ENCODE measurements around the gene DIP2C. TPM values are rescaled to one million over a fixed set of nuclear protein-coding genes. Genes with fewer than 3 reads are reported as not detected.

DIP2C gene
- total RNA-seq, 1 experiment from 2014 or later = 8.1 TPM

GRCh38 chr10:549391-549790 is 140.1 kb downstream of the DIP2C start:
- DNase-seq (ENCODE audit: low read depth, low spot score) = no peak
- in situ Hi-C loops (cut with HindIII; ENCODE audit: low pct_unique_long_range_greater_than_20kb, low sequenced_read_pairs) = no loop called here

- no peak for DNase-seq (ENCODE audit: low read depth, low spot score)
- in situ Hi-C loops (cut with HindIII; ENCODE audit: low pct_unique_long_range_greater_than_20kb, low sequenced_read_pairs) = no loop called here
These were observed 141.1 kb downstream of the DIP2C start for GRCh38 chr10:548238-548901.

DNA sequence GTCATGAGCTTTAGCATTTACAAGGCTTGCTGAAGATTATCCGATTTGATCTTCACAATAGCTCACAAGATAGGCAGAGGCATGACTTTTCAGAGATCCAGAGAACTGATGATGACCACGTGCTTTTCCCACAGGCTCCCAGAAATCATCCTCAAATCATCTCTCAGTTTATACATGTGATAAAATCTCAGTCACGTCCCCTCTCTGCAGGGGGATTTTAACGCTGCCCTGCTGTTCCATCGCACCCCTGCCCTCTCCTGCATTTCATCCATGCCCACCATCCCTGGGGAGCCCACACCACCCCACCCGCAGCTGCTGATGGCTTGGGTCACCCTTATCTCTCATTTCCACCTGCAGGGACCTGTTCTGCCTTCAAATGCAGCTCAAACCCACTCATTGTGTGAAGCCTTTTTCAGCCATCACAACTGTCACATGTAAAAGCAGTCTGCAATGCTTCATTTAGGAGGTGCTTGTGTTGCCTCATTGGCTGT is 141.8 kb downstream of the DIP2C start:
- peak; percentile 79 for DNase-seq (ENCODE audit: low read depth, low spot score)
- in situ Hi-C loops (cut with HindIII; ENCODE audit: low pct_unique_long_range_greater_than_20kb, low sequenced_read_pairs) = no loop called here

GRCh38 chr10:546971-547590 is 142.4 kb downstream of the DIP2C start:
- no peak for DNase-seq (ENCODE audit: low read depth, low spot score)
- in situ Hi-C loops (cut with HindIII; ENCODE audit: low pct_unique_long_range_greater_than_20kb, low sequenced_read_pairs) = no loop called here

DNA sequence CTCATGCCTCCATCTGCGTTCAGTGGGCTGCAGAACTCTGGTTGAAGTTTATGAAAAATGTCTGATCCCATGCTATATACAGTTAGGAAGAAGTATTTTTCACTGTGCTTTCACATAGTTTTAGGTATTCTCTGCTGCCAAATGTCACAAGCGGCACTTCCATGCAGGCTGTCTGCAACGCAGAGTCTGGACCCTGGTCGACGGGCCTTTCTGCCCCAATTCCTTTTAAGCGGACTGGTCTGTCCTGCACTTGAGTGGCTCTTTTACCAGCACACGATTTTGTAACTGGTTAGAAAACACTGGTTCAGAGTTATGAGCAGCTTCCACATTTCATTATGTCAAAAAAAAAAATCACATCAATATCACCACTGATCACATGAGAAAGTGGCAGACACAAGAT is 143.0 kb downstream of the DIP2C start:
- DNase-seq (ENCODE audit: low read depth, low spot score) = no peak
- in situ Hi-C loops (cut with HindIII; ENCODE audit: low pct_unique_long_range_greater_than_20kb, low sequenced_read_pairs) = no loop called here

GRCh38 chr10:543862-544822 is 145.3 kb downstream of the DIP2C start:
- in situ Hi-C loops (cut with HindIII; ENCODE audit: low pct_unique_long_range_greater_than_20kb, low sequenced_read_pairs) = no loop called here

DNA sequence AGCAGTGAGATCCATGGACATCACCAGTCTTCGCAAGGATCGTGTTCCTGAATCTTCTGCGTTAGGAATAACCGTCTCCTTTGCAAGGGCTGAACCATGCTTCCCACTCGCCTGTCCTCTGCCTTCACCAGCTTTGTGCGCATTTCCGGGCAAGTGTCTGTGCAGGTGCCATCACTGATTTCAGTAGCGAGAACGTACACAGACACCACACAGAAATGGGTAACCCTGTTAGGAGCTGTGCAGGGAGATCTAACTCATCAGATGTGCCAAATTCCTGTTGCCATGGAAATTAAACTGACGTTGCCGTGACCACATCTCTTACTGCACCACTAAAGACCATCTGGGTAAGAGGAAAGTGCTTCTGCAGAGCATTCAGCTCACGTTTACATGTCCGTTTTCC is 146.3 kb downstream of the DIP2C start:
- in situ Hi-C loops (cut with HindIII; ENCODE audit: low pct_unique_long_range_greater_than_20kb, low sequenced_read_pairs) = no loop called here
- no peak for DNase-seq (ENCODE audit: low read depth, low spot score)

More at GRCh38 chr10:543862-544822, 145.3 kb downstream of the DIP2C start:
- no peak for DNase-seq (ENCODE audit: low read depth, low spot score)

GRCh38 chr10:541750-542371 is 147.6 kb downstream of the DIP2C start:
- no peak for DNase-seq (ENCODE audit: low read depth, low spot score)
- in situ Hi-C loops (cut with HindIII; ENCODE audit: low pct_unique_long_range_greater_than_20kb, low sequenced_read_pairs) = no loop called here

DNA sequence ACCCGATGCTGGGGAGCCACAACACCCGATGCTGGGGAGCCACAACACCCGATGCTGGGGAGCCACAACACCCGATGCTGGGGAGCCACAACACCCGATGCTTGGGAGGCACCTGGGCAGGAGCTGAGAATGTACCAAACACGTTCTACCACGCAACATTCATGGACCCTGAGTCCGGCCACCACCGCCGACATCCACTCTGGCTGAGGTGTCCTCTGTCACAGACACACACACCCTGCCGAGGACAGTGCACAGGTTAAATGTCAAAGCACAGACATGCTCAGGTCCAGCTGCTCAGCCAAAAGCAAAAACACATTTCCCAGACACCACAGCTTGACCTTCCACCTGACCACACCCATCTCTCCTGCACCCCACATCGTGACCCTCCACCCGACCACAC is 148.4 kb downstream of the DIP2C start:
- in situ Hi-C loops (cut with HindIII; ENCODE audit: low pct_unique_long_range_greater_than_20kb, low sequenced_read_pairs) = no loop called here

GRCh38 chr10:538895-539294 is 150.6 kb downstream of the DIP2C start:
- DNase-seq (ENCODE audit: low read depth, low spot score) = no peak
- in situ Hi-C loops (cut with HindIII; ENCODE audit: low pct_unique_long_range_greater_than_20kb, low sequenced_read_pairs) = no loop called here

More for the DNA sequence above, 148.4 kb downstream of the DIP2C start:
- DNase-seq (ENCODE audit: low read depth, low spot score) = no peak

GRCh38 chr10:536935-537334 is 152.5 kb downstream of the DIP2C start:
- DNase-seq (ENCODE audit: low read depth, low spot score) = no peak
- in situ Hi-C loops (cut with HindIII; ENCODE audit: low pct_unique_long_range_greater_than_20kb, low sequenced_read_pairs) = no loop called here

DNA sequence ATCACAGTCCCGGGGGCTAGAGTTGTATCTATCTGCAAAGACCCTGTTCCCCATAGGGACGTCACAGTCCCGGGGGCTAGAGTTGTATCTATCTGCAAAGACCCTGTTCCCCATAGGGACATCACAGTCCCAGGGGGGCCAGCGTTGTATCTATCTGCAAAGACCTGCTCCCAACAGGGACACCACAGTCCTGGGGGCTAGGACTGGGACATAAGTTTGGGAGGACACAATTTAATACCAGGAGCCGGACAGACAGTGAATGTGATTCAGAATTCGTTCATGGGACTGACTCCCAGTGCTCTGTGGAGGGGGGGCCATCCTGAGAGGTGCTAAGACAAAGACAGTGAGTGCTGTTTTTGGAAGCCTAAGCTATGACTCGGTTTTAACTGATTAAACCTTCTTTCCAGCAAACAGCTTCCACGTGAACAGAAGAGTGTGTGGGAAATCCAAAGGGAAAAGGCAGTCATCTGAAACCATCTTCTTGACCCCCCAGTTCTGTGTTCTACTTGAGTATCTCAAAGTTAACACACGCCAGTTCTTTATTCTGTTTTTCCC is 153.0 kb downstream of the DIP2C start:
- no peak for DNase-seq (ENCODE audit: low read depth, low spot score)
- in situ Hi-C loops (cut with HindIII; ENCODE audit: low pct_unique_long_range_greater_than_20kb, low sequenced_read_pairs) = no loop called here

- DNase-seq (ENCODE audit: low read depth, low spot score) = no peak
- in situ Hi-C loops (cut with HindIII; ENCODE audit: low pct_unique_long_range_greater_than_20kb, low sequenced_read_pairs) = no loop called here
These were observed 153.5 kb downstream of the DIP2C start for GRCh38 chr10:535952-536351.

GRCh38 chr10:535051-535450 is 154.4 kb downstream of the DIP2C start:
- in situ Hi-C loops (cut with HindIII; ENCODE audit: low pct_unique_long_range_greater_than_20kb, low sequenced_read_pairs) = no loop called here
- no peak for DNase-seq (ENCODE audit: low read depth, low spot score)

DNA sequence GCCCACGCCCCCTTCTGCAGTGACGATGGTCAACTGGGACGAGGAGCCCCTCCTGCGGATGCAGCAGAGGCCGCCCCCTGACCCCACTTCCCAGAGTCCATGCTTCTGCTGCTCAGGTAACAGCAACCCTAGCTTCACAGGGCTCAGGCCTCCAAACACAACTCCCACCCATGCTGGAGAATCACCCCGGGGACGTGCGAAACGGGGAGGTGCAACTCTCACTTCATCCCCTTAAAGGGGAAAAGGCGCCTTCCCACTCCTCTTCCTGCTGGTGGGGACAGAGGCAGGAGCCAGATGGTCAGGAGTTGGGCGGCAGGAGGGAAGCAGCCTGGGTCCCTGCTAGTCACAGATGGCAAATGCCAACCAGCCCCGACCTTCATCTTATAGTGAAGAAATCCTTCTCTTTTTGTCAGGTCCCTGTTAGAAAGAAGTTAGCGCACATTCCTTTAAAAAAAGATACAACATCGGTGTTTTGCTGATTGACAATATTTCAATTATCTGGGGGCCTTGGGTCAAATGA is 155.4 kb downstream of the DIP2C start:
- in situ Hi-C loops (cut with HindIII; ENCODE audit: low pct_unique_long_range_greater_than_20kb, low sequenced_read_pairs) = no loop called here
- no peak for DNase-seq (ENCODE audit: low read depth, low spot score)

DNA sequence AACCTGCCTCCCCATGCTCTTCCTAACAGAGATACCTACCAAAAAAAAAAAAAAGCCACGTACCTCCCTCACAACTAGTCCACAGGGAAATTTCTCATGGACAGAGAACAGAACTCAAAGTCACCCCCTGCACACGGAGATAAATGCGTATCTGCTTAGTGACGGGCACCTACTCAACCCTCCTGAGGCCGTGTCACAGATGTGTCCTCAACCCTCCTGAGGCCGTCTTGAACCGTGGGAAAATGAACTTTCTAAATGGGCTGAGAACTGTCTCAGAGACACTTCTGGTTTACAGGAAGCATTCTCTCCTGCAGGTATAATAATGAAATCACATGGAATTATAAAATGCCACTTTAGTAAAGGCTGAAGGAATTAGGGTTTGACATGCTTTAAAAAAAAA is 155.9 kb downstream of the DIP2C start:
- DNase-seq (ENCODE audit: low read depth, low spot score) = no peak
- in situ Hi-C loops (cut with HindIII; ENCODE audit: low pct_unique_long_range_greater_than_20kb, low sequenced_read_pairs) = no loop called here

DNA sequence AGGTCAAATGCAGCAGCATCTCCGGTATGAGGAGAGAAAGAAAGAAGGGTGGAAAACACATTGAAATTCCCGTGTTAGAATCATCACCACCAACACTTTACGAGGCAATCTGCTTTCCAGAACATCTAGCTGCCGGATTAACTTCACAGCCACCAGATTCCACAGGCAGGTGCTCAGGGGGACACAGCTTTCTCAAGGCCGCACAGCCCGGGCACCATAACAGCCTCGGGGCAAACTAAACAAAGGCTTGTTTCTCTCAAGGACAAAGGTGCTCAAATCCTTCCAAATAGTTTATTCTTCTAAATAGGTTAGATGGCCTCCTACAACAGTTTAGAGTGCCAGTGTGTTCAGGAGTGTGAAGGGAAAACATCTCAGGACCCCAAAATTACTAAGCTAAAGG is 156.3 kb downstream of the DIP2C start:
- in situ Hi-C loops (cut with HindIII; ENCODE audit: low pct_unique_long_range_greater_than_20kb, low sequenced_read_pairs) = no loop called here
- no peak for DNase-seq (ENCODE audit: low read depth, low spot score)

Data from SK-MEL-5 (cell line).